UCSD-AML1 (cell line): ENCODE measurements around the gene GHRH.

Source experiments
- DNase-seq: peaks from one replicate; lab custom pipeline; 2025; ENCODE audit not compliant: unreplicated experiment; lab: John Stamatoyannopoulos, UW

The GHRH gene, protein sequence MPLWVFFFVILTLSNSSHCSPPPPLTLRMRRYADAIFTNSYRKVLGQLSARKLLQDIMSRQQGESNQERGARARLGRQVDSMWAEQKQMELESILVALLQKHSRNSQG

GRCh38 chr20:37261714-37262113 lies at the start of gene GHRH:
Gene GHRH, minus strand, starts transcription at chr20:37261814. Its CDS starts 4,925 bp downstream, at chr20:37256889.
- no peak for DNase-seq

DNA sequence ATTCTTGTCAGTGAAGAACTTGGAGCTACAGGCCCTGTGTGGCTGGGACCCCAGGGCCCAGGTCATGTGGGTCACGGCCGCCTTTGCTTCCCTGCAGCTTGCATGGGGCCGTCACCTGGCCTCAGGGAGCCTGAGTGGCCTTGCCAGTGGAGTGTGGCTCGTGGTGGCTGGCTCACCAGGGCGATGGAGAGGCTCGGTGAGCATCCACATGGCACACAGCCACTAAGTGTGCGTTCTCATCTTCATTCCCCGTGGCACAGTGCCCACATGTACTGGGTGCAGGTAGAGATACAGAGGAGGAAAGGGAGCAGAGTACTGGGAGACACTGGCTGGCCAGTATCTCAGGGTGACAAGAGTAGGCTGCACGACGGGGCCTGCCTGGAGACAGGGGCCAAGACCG lies 49.3 kb upstream of the GHRH start:
- DNase-seq = no peak

GRCh38 chr20:37309936-37310590 lies 48.4 kb upstream of the GHRH start:
- no peak for DNase-seq

DNA sequence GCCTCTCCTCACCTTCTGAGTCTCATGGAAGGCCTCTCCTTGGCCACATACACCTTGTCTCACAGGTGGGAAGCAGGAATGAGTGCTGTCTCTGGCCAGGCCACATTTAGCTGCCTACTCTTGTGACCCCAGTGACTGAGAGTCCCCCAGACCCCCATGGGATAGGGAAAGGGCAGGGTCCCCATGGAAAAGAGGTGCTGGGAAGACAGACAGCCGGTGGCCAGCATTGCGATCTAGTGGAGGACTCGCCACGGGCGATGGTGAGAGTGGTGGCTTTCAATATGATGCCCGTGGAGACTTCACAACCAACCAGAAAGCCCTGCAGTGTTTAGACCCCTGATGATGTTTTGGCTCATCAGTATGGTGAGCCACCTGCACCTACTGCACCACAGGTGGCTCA lies 47.7 kb upstream of the GHRH start:
- no peak for DNase-seq

DNA sequence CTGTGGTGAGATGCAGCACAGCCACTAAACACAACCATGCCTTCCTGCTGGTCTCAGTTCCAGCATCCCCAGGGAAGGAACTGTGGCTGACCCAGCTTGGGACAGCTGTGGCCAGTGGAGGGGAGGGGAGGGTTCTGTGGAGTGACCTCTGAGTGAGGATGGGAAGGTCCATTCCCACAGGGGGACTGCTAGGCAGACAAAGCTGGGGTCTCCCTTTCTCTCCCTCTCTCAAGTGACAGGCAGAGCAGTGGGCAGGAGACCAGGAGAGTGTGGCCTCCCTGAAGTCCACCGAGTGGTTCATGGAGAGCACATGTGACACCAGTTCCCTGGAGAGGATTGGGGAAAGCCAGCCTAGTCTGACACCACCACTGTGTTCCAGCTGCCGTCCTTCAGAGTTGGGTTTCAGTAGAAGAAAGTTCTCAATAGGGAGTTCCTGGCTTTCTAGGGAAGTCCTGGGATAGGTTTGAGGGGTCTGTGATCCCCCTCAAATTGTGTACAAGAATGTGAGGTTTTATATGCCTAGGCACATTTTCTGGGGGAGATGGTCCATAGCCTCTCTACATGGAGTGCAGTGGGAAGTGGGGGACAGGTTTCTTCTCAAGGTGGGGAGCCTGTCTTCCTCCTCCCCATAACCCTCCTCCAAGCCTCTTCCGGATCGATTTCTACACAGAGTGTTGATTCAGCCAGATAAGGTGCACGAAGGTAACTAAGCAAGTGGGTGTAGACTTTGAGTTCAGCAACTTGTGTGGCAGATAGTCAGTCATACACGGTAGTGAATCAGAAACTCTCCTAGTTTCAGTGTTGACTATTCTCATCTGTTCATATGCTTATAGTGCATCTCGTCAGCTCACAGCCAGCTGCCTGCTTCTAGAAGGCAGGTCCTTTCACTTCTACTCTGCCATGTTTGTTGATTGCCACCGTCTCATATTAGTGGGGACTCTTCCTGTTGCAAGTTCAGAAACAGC lies 46.8 kb upstream of the GHRH start:
- DNase-seq = no peak

DNA sequence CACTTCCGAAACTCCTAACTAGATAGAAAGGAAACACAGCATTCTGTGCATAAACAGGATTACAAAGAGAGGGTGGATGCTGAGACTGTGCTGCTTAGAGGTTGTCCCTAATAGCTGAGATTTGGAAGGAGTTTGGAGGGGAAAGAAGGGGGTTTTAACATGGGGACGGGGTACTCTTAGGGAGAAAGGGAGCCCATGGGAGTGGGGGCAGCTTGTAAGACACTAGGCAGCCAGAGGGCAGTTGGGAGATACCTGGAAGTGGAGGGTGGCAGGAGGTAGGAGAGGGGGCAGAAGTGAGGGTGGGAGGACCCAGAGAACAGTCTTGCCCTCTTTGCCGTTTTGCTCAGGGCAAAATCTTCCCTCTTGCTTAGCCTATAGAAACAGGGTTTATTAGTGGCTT lies 44.2 kb upstream of the GHRH start:
- DNase-seq = no peak

DNA sequence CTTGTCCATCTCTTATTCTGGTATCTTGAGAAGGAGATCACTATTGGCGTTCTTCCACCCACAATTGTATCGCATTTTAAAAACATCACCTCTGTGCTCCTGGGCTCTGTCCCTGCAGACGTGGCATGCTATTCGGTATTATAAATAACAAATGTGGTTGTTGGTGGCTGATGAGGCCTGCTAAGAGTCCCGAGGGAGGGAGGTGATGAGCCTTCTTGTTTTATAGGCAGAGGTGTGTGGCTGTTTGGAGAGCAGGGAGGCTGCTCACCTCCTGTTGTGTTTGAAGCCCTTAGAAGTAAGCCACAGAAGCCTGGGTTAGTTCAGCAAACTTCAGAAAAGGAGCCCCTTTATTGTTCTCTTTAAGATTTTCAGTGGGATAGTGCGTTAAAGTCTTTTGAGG lies 43.5 kb upstream of the GHRH start:
- DNase-seq = no peak

DNA sequence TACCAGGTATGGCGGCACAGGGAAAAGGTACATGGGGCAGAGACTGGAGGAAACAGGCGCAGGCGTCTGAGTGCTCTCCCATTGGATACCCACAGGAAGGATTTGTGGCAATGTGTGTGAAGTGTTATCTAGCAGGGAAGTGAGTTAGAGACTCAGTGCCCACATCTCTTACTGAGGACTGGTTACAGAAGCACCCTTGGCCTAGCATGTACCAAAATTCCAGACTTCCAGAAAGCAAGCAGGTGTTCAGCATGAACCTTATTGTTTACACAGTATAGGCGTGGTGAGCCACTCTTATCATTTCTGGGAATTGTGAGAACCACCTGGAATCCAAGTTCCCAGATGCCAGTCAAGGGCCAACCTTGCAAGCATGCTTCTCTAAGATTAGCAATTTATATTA lies 42.0 kb upstream of the GHRH start:
- no peak for DNase-seq

DNA sequence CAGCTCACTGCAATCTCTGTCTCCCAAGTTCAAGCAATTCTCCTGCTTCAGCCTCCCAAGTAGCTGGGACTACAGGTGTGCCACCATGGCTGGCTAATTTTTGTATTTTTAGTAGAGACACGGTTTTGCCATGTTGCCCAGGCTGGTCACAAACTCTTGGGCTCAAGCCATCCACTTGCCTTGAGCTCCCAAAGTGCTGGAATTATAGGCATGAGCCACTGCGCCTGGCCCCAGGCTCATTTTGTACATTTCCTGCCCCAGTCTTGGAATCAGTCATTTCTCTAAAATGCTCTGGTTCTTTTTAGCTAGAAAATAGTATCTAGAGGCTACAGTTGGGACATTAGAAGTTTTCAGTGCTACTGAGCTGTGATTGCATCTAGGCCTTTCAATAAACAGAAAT lies 41.4 kb upstream of the GHRH start:
- no peak for DNase-seq

DNA sequence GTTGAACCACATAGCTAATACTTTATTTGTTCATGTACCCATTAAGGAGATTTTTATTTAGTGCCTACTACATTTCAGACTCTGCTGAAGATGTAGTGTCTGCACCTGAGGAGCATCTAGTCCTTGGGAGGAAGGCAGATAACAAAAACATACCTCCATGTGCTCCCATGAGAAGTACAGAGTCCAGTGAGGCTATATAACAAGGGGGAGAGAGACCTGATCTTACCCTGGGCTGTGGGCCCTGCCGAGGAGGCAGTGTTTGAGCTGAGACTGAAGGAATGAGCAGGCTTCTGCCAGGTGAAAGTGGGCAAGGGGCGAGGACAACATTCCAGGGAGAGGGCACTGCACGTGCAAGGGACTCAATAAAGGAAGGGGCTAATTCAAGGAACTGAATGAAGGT lies 39.9 kb upstream of the GHRH start:
- DNase-seq = no peak

GRCh38 chr20:37301120-37301519 lies 39.5 kb upstream of the GHRH start:
- no peak for DNase-seq

DNA sequence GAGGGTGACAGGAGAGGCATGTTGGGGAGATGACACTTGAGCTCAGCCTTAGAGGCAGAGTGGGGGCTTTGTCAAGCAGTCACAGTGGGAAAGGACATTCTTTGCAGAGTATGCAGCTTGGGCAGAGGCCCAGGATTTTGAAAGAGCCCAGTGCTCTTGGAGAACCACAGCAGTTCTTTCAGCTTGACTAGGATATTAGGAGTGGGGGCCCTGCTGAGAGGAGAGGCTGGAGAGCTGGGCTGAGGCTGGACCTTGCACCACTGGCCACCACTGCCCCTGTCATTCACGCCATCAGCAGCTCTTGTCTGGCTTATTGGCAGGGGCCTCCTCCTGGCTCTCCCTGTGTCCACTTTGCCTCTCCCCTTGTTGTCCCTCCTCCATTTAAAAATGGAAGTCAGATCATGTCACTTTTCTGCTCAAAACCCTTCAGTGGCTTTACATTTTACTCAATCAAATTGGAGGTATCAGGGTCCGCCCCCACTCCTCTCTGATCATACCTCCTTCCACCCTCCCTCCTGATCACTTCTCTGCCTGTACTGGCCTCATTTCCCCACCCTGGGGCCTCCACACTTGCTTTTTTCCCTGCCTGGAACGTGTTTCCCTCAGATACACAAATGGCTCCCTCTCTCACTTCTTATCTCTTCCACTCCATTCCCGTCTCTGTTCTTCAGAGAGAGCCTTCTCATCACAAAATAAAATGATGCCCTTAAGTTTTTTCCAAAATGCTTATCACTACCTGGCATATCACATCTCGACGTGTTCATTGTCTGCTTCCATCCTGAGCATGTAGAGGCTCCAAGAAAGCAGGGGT lies 38.3 kb upstream of the GHRH start:
- DNase-seq = no peak

DNA sequence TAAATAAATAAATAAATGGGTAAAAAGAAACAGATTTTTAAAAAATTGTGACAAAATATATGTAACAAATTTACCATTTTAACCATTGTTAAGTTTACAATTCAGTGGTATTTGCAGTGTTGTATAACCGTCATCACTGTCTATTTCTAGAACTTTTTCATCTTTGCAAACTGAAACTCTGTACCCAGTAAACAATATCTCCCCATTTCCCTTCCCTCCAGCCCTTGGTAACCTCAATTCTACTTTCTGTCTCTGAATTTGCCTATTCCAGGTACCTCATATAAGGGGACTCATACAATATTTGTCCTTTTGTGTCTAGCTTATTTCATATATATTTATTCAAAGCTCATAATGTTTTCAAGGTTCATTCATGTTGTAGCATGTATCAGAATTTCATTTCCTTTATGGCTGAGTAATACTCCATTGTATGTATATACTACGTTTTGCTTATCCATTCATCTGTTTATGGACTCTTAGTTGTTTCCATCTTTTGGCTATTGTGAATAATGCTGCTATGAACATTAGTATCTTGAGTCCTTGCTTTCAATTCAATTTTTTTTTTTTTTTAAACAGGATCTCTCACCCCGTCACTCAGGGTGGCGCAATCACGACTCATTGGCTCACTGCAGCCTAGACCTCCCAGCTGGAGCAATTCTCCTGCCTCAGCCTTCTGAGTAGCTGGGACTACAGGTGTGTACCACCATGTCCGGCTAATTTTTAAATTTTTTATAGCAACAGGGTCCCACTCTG lies 36.8 kb upstream of the GHRH start:
- DNase-seq = no peak

- DNase-seq = no peak
Observed at GRCh38 chr20:37297066-37297736, 35.6 kb upstream of the GHRH start.

GRCh38 chr20:37296371-37296770 lies 34.8 kb upstream of the GHRH start:
- no peak for DNase-seq

DNA sequence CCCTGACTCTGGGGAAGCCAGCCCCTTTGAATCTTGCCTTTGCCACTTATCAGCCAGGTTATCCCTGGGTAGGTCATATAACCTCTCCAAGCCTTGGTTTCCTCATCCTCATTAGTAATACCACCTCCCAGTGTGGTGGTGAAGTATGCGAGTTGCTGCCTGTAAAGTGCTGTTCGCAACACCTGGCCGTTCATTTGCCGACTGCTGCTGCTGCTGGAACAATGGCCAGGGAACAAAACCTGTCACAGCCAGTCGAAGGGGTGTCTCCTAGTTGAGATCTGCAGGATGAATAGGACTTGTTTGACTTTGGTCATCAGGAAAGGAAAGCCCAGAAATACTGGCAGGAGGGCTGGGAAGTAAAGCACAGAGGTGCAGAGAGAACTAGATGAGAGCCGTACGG lies 34.0 kb upstream of the GHRH start:
- DNase-seq = no peak

DNA sequence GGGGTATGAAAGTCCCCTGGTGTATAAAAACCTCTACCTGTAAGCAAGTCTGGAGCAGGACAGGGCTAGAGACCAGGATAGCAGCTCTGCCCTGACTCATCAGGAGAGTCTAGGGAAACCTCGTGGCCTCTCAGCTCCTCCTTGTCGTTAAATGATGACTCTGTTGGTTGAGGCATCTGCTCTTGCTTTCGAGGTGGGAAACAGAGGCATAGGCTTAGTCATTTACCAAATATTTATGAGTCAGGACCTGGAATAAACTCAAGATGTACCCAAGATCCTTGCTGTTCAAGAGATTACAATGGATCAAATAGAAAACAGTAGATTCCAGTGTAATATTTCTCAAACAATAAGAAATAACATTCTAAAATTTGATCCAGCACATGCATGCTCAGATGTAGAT lies 33.4 kb upstream of the GHRH start:
- no peak for DNase-seq

GRCh38 chr20:37294262-37294981 lies 32.8 kb upstream of the GHRH start:
- DNase-seq = no peak

GRCh38 chr20:37293301-37293943 lies 31.8 kb upstream of the GHRH start:
- no peak for DNase-seq
